Muscle layer of duodenum (tissue), 2 donors: Measurements from ENCODE around the gene TPRX1.
"Not testable (repeated sequence)": the region's sequence is repeated elsewhere in the genome, so short reads cannot be mapped to it uniquely, and the experiment has no call there.

ENCODE experiments used
- H3K27ac ChIP-seq: one replicate; pipeline ENCODE4 v1.7.0; 2013; ENCODE audit warnings: mild to moderate bottlenecking, low read length
- H3K27me3 ChIP-seq: one replicate; pipeline ENCODE4 v1.7.0; 2013; ENCODE audit warnings: low read depth, mild to moderate bottlenecking, control low read depth, low read length
- H3K36me3 ChIP-seq, 2 donors: one replicate each; pipeline ENCODE4 v1.7.0; 2013; ENCODE audit warnings: low read length in 2 of 2, control low read depth in 1 of 2, mild to moderate bottlenecking in 1 of 2; ENCODE audit not compliant: insufficient read depth in 2 of 2, control insufficient read depth in 1 of 2
- H3K4me1 ChIP-seq, 2 donors: one replicate each; pipeline ENCODE4 v1.7.0; 2013; ENCODE audit warnings: low read length in 2 of 2, mild to moderate bottlenecking in 2 of 2, control low read depth in 1 of 2, moderate library complexity in 1 of 2; ENCODE audit not compliant: insufficient read depth in 2 of 2, control insufficient read depth in 1 of 2
- H3K4me3 ChIP-seq, 2 donors: one replicate each; pipeline ENCODE4 v1.7.0; 2013; ENCODE audit warnings: low read length in 2 of 2, low read depth in 1 of 2, mild to moderate bottlenecking in 1 of 2
- H3K9me3 ChIP-seq, 2 donors: one replicate each; pipeline ENCODE4 v1.7.0; 2013; ENCODE audit warnings: low read length in 2 of 2, control low read depth in 1 of 2, mild to moderate bottlenecking in 1 of 2; ENCODE audit not compliant: control insufficient read depth in 1 of 2
- donor health status: healthy.

The TPRX1 gene

DNA sequence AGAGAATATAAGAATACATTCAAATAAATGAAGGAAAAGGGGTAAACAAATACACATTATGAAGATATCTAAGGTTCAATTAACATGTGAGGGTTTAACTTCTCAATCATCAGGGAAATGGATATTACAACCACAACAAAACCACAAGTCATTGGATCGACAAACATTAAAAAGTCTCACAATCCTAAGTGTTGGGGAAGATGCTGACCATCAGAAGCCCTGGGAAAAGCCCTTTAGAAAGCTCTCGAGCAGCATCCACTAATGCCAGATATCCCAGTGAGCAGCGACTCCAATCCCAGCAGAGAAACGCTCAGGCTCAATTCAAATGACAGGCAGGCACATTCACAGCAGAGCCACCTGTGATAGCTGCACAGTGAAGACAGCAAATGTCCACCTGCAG, 3.1 kb downstream of the TPRX1 start:
- Histone ChIP-seq H3K36me3 (no peaks in the 10 kb centered on the region), H3K27me3 (no peaks in the 10 kb centered on the region), H3K4me1 (no peaks in the 10 kb centered on the region), H3K27ac (no peak overlapping the region), H3K9me3 (no peaks in the 10 kb centered on the region), H3K4me3 (no peak overlapping the region)

DNA sequence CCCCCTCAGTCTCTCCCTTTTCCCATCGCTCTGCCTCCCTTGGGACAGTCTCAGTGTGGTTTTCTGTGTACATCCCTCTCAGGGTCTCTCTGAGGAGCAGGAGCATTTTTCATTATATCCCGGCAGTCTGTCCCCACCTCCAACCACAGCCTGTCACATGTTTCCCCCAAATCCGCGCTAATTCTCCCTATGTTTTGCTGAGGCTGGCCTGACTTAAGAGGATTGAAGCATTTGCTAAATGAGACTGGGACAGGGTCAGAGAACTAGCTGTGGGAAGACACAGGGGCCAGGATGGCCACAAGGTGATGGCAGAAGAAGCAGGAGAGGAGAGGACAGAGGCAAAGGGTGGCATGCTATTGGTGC, 5.5 kb downstream of the TPRX1 start:
- Histone ChIP-seq H3K27me3 (no peaks in the 10 kb centered on the region), H3K27ac (no peak overlapping the region), H3K36me3 (no peaks in the 10 kb centered on the region), H3K4me3 (no peak overlapping the region), H3K9me3 (no peaks in the 10 kb centered on the region), H3K4me1 (no peaks in the 10 kb centered on the region)

DNA sequence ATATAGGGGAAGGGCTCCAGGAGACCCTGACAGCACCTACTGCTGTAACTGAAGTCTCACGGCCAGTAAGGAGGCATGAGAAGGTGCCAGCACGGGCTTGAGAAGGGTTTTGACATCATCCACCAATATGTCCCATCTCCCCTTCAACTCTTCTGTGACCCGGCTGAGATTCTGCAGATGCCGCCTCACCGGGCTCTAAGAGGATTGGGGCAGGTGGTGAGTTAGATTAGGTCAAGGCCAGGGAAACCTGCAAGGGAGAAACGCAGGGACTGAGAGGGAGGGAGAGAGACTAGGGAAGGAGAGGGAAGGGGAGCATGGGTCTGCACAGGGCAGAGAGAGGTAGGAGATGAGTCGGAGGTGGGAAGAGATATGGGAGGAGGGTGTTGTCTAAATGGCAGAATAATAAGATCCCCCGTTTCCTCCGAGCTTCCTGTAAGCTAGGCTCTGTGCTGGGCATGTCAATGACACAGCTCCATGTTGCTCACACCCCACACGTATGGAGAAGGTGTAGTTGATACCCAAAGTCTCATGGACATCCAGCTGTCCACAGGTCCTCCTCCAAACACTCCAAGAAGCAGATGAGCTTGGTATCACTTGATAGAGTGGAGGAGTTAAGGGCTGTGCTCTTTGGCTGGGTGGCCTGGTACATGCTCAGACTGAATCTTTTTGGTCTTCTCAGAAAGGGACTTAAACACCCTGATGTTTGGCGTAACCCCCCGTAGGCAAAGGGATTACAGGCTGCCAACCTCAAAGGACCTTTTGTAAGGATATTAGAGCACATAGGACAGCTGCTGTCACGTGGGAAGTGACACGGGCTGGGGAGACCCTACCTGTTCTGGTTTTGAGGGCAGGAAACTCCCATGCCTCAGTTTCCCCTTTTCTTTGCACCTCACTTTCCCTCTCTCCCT, 6.1 kb downstream of the TPRX1 start:
- H3K4me1 ChIP-seq = no peaks in the 10 kb centered on the region
- no peaks in the 10 kb centered on the region for H3K27me3 ChIP-seq
- no peak overlapping the region for H3K4me3 ChIP-seq
- H3K36me3 ChIP-seq = no peaks in the 10 kb centered on the region
- H3K27ac ChIP-seq = no peak overlapping the region
- H3K9me3 ChIP-seq = no peaks in the 10 kb centered on the region

GRCh38 chr19:47796785-47797184, 7.6 kb downstream of the TPRX1 start:
- Histone ChIP-seq H3K4me1 (no peaks in the 10 kb centered on the region), H3K4me3 (no peak overlapping the region), H3K27ac (no peak overlapping the region), H3K9me3 (no peaks in the 10 kb centered on the region), H3K36me3 (no peaks in the 10 kb centered on the region), H3K27me3 (no peaks in the 10 kb centered on the region)

GRCh38 chr19:47794526-47794925, 9.8 kb downstream of the TPRX1 start:
- Histone ChIP-seq H3K27ac (no peak overlapping the region), H3K36me3 (no peaks in the 10 kb centered on the region), H3K9me3 (no peaks in the 10 kb centered on the region), H3K4me3 (no peak overlapping the region), H3K4me1 (no peaks in the 10 kb centered on the region), H3K27me3 (no peaks in the 10 kb centered on the region)

- Histone ChIP-seq H3K27ac (no peak overlapping the region), H3K27me3 (no peaks in the 10 kb centered on the region), H3K4me1 (peaks cover 0 to 4% of the 10 kb centered on the region in 2 donors), H3K36me3 (no peaks in the 10 kb centered on the region), H3K4me3 (no peak overlapping the region), H3K9me3 (no peaks in the 10 kb centered on the region)
Measured at GRCh38 chr19:47792616-47793015, 11.7 kb downstream of the TPRX1 start.

DNA sequence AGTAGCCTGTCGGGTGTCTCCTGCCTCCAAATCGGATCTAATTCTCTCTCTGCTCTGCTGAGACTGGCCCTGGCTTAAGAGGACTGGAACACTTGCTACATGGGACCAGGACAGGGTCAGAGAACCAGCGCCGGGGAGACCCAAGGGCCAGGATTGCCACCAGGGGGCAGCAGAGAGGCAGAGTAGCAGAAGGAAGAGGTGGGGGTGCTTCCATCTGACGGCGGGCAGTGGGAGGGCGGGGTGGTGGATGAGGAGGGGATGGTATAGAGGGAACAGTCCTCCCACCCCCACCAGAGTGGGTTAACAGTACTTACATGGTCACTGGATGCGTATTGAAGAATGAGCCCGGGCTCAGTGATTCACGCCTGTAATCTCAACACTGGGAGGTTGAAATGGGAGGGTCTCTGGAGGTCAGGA, 13.9 kb downstream of the TPRX1 start:
- Histone ChIP-seq H3K4me3 (no peak overlapping the region), H3K27ac (no peak overlapping the region), H3K4me1 (peaks cover 0 to 4% of the 10 kb centered on the region in 2 donors), H3K27me3 (no peaks in the 10 kb centered on the region), H3K9me3 (no peaks in the 10 kb centered on the region), H3K36me3 (peaks cover 11 to 13% of the 10 kb centered on the region in 2 donors)

DNA sequence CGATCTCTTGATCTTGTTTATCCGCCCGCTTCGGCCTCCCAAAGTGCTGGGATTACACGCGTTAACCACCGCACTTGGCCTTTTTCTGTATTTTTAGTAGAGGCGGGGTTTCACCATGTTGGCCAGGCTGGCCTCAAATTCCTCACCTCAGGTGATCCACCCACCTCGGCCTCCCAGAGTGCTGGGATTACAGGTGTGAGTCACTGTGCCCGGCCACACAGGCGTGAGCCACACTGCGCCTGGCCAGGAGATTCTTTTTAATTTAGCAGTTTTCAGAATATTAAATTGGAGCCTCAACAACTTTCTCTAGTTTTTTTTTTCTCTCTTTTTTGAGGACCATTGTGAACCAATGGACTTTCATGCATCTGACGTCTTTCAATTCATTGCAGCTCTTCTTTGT, 14.5 kb downstream of the TPRX1 start:
- not testable (repeated sequence) for H3K27ac ChIP-seq, H3K4me3 ChIP-seq, H3K27me3 ChIP-seq, H3K4me1 ChIP-seq, H3K9me3 ChIP-seq
- H3K36me3 ChIP-seq = peaks cover 12 to 16% of the 10 kb centered on the region in 2 donors

DNA sequence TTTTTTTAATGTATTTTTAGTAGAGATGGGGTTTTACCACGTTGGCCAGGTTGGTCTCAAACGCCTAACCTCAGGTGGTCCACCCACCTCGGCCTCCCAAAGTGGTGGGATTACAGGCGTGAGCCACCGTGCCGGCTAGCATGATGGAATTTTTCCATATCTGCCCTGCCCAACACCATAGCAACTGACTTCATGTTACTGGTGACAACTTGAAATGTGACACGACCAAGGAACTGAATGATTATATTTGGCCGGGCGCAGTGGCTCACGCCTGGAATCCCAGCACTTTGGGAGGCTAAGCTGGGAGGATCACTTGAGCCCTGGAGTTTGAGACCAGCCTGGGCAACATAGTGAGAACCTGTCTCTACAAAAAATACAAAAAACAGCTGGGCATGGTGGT, 17.0 kb downstream of the TPRX1 start:
- H3K27ac ChIP-seq, H3K4me3 ChIP-seq, H3K27me3 ChIP-seq, H3K9me3 ChIP-seq: not testable (repeated sequence)
- Histone ChIP-seq H3K36me3 (peaks cover 23 to 39% of the 10 kb centered on the region in 2 donors), H3K4me1 (peaks cover 0 to 11% of the 10 kb centered on the region in 2 donors)

DNA sequence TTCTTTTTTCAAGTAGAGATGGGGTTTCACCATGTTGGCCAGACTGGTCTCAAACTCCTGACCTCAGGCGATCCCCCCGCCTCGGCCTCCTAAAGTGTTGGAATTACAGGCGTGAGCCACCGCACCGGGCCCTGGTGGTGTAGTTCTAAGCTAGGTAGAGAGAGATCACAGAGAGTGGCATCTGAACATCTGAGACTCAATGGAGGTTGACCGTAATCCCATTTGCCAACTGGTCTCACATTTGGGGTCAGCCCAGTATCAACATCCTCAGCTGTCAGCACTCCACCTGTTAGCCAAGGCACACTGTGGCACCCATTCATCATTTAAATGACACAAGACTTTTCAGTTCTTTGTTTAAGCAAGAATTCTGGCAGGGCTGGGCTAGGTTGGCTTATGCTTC, 17.8 kb downstream of the TPRX1 start:
- no peak overlapping the region for H3K27ac ChIP-seq
- no peaks in the 10 kb centered on the region for H3K9me3 ChIP-seq
- H3K36me3 ChIP-seq = peaks cover 28 to 43% of the 10 kb centered on the region in 2 donors
- no peaks in the 10 kb centered on the region for H3K27me3 ChIP-seq
- peaks cover 4 to 18% of the 10 kb centered on the region in 2 donors for H3K4me1 ChIP-seq
- no peak overlapping the region for H3K4me3 ChIP-seq

- Histone ChIP-seq H3K27ac (peak overlapping the region; percentile 45), H3K9me3 (no peaks in the 10 kb centered on the region), H3K36me3 (peaks cover 34 to 52% of the 10 kb centered on the region in 2 donors), H3K4me1 (peaks cover 16 to 37% of the 10 kb centered on the region in 2 donors), H3K4me3 (peak overlapping the region in 1 of 2 donors; percentile 96), H3K27me3 (no peaks in the 10 kb centered on the region)
Measured at GRCh38 chr19:47781590-47782262, 22.6 kb downstream of the TPRX1 start.
